Astrocyte of the cerebellum (primary cell): ENCODE results near the gene SLC25A51.

ENCODE experiments used
- DNase-seq: peaks from one replicate; pipeline ENCODE4 v3.0.0-alpha.2; 2011; ENCODE audit warnings: low read depth
- H3K4me3 ChIP-seq: 2 replicates; pipeline ENCODE4 v1.5.1; 2011; ENCODE audit warnings: mild to moderate bottlenecking, low read depth, low read length, moderate library complexity
- CTCF ChIP-seq: IDR thresholded peaks from 2 replicates; pipeline ENCODE4 v1.5.1; 2012; ENCODE audit warnings: low read length, low read depth, moderate library complexity, mild to moderate bottlenecking; ENCODE audit errors: missing control alignments
- in situ Hi-C: cut with HindIII; loops from 2 replicates; pipeline ENCODE4 v1.10.0; 2017; ENCODE audit warnings: low sequenced_read_pairs

SLC25A51 gene

GRCh38 chr9:37937366-37937765 lies 33.4 kb upstream of the SLC25A51 start:
- DNase-seq: no peak
- no peak overlapping the region for H3K4me3 ChIP-seq
- in situ Hi-C loops: no loop called here
- no peak for TF ChIP-seq CTCF

- TF ChIP-seq CTCF: no peak
- H3K4me3 ChIP-seq: no peak overlapping the region
- no peak for DNase-seq
- in situ Hi-C loops: no loop called here
Measured at GRCh38 chr9:37936965-37937364, 33.0 kb upstream of the SLC25A51 start.

GRCh38 chr9:37936376-37936775 lies 32.4 kb upstream of the SLC25A51 start:
- in situ Hi-C loops: no loop called here
- no peak for DNase-seq
- TF ChIP-seq CTCF: no peak
- no peak overlapping the region for H3K4me3 ChIP-seq

GRCh38 chr9:37935096-37935495 lies 31.2 kb upstream of the SLC25A51 start:
- TF ChIP-seq CTCF: no peak
- no peak overlapping the region for H3K4me3 ChIP-seq
- in situ Hi-C loops: no loop called here
- no peak for DNase-seq

- TF ChIP-seq CTCF: no peak
- DNase-seq: no peak
- in situ Hi-C loops: no loop called here
- H3K4me3 ChIP-seq: no peak overlapping the region
Measured at GRCh38 chr9:37931592-37931991, 27.7 kb upstream of the SLC25A51 start.

GRCh38 chr9:37929441-37929895 lies 25.5 kb upstream of the SLC25A51 start:
- no peak for DNase-seq
- in situ Hi-C loops: no loop called here
- H3K4me3 ChIP-seq: no peak overlapping the region
- no peak for TF ChIP-seq CTCF
